NOMO-1 (cell line): ENCODE data around the gene PPP2R2D.

ENCODE experiments used
- DNase-seq, 2 experiments: peaks; one replicate each; lab custom pipeline; 2025; ENCODE audit not compliant: unreplicated experiment in 2 of 2; lab: John Stamatoyannopoulos, UW

Gene PPP2R2D

GRCh38 chr10:131993275-131993674 is 92.5 kb downstream of the PPP2R2D start:
- no peak for DNase-seq

- DNase-seq: no peak
Measured at GRCh38 chr10:131994435-131994834, 93.6 kb downstream of the PPP2R2D start.

GRCh38 chr10:131996466-131997365 is 95.9 kb downstream of the PPP2R2D start:
- DNase-seq: no peak

- DNase-seq: no peak
Measured at GRCh38 chr10:131997366-131998049, 96.7 kb downstream of the PPP2R2D start.

- DNase-seq: no peak
Measured at GRCh38 chr10:131998050-131998844, 97.4 kb downstream of the PPP2R2D start.

GRCh38 chr10:131998845-131999681 is 98.3 kb downstream of the PPP2R2D start:
- DNase-seq: no peak

GRCh38 chr10:132001238-132001972 is 100.6 kb downstream of the PPP2R2D start:
- no peak for DNase-seq

GRCh38 chr10:132002004-132002403 is 101.2 kb downstream of the PPP2R2D start:
- no peak for DNase-seq

- no peak for DNase-seq
Measured at GRCh38 chr10:132003282-132003924, 102.6 kb downstream of the PPP2R2D start.

- no peak for DNase-seq
Measured at GRCh38 chr10:132004052-132004451, 103.2 kb downstream of the PPP2R2D start.

GRCh38 chr10:132005147-132005546 is 104.3 kb downstream of the PPP2R2D start:
- no peak for DNase-seq

- DNase-seq: no peak
Measured at GRCh38 chr10:132006966-132007365, 106.2 kb downstream of the PPP2R2D start.

- no peak for DNase-seq
Measured at GRCh38 chr10:132007681-132008080, 106.9 kb downstream of the PPP2R2D start.
